Gastroesophageal sphincter (tissue), 4 donors: ENCODE data around the gene KRT17. TPM values are rescaled to one million over a fixed set of nuclear protein-coding genes. Genes with fewer than 3 reads are reported as not detected.
A peak's percentile ranks its signal among the peaks of the same experiment; 100 is the strongest.

Experiments used
- ATAC-seq: fragments of 150-250 bp; one replicate; pipeline ENCODE4 v1.9.1; 2016; ENCODE audit warnings: mild to moderate bottlenecking, moderate library complexity
- H3K27ac ChIP-seq, 4 donors: fragments of 200-600 bp; sonication (generic) in 3 of 4; 1 replicate in 3 of 4; 2 replicates in 1 of 4; pipeline ENCODE4 v1.5.1; 2016 to 2019
- H3K27me3 ChIP-seq: fragments of 200-600 bp; sonication (generic); one replicate; pipeline ENCODE4 v1.5.1; 2019
- H3K36me3 ChIP-seq, 2 donors: fragments of 200-600 bp; sonication (generic); one replicate each; pipeline ENCODE4 v1.5.1; 2019; ENCODE audit warnings: control low read depth in 1 of 2
- H3K4me1 ChIP-seq, 3 donors: fragments of 200-600 bp; sonication (generic); 1 replicate in 2 of 3; 2 replicates in 1 of 3; pipeline ENCODE4 v1.5.1; 2016 to 2019; ENCODE audit warnings: control low read depth in 2 of 3
- H3K4me3 ChIP-seq, 2 donors: fragments of 200-600 bp; sonication (generic); one replicate each; pipeline ENCODE4 v1.5.1; 2019; ENCODE audit warnings: mild to moderate bottlenecking in 1 of 2, moderate library complexity in 1 of 2
- H3K9me3 ChIP-seq, 3 donors: fragments of 200-600 bp; sonication (generic); one replicate each; pipeline ENCODE4 v1.5.1; 2017 to 2019; ENCODE audit warnings: control low read depth in 2 of 3
- CTCF ChIP-seq, 4 experiments: fragments of 200-600 bp in 2 of 4; fragments of 450-650 bp in 2 of 4; sonication (generic) in 1 of 4; IDR thresholded peaks; one replicate each; pipeline ENCODE4 v1.5.1; 2017 to 2019; ENCODE audit warnings: antibody characterized with exemption in 4 of 4, mild to moderate bottlenecking in 2 of 4, moderate library complexity in 2 of 4
- EP300 ChIP-seq: sonication (generic); formaldehyde crosslinking; IDR thresholded peaks from one replicate; pipeline ENCODE4 v1.6.1; 2017; ENCODE audit warnings: antibody characterized with exemption, mild to moderate bottlenecking
- POLR2A ChIP-seq, 2 donors: fragments of 450-650 bp; IDR thresholded peaks; one replicate each; pipeline ENCODE4 v1.6.1; 2017; ENCODE audit warnings: antibody characterized with exemption in 2 of 2, mild to moderate bottlenecking in 2 of 2, moderate library complexity in 1 of 2
- POLR2AphosphoS5 ChIP-seq: sonication (generic); formaldehyde crosslinking; IDR thresholded peaks from one replicate; pipeline ENCODE4 v1.6.1; 2017; ENCODE audit warnings: antibody characterized with exemption
- WGBS, 2 donors: methylation state at CpG; one replicate each; pipeline ENCODE4 v1.1.5; 2018; ENCODE audit warnings: low coverage in 1 of 2; 5-methylcytosine and 5-hydroxymethylcytosine counted together
- total RNA-seq, 4 donors: library from RNA; depleted of rRNA; stranded (reverse); fragments of >200 nt; gene quantifications; one replicate each; pipeline ENCODE4 v1.1.0, GENCODE V29; 2016

Gene KRT17
- total RNA-seq, 4 donors from 2014 or later, result 7.0 to 18.5 (median 17.4) TPM; not detected in 1

- H3K27me3 ChIP-seq, result no peaks in the 10 kb centered on the region
These were observed 30.6 kb upstream of the KRT17 start for GRCh38 chr17:41654678-41655607.

GRCh38 chr17:41653892-41654677 is 29.7 kb upstream of the KRT17 start:
- H3K27me3 ChIP-seq, result no peaks in the 10 kb centered on the region
- WGBS, 2 donors, result 83% methylated on average over 1 of the region's 14 CpGs; no CpG with 5 or more reads in 1 of the 2 donors
- no peak for TF ChIP-seq EP300
- TF ChIP-seq POLR2A (IDR thresholded peaks at IDR 0.05), result no peak
- no peak for TF ChIP-seq CTCF (IDR thresholded peaks at IDR 0.05)
- TF ChIP-seq POLR2AphosphoS5, result no peak
- no peak overlapping the region for H3K27ac ChIP-seq
- no peak for ATAC-seq
- no peaks in the 10 kb centered on the region for H3K36me3 ChIP-seq
- no peak overlapping the region for H3K4me3 ChIP-seq
- H3K4me1 ChIP-seq, result peaks cover 0 to 46% (median 7%) of the 10 kb centered on the region in 3 donors
- H3K9me3 ChIP-seq, result no peaks in the 10 kb centered on the region

More at GRCh38 chr17:41654678-41655607, 30.6 kb upstream of the KRT17 start:
- WGBS, 2 donors, result no CpG with 5 or more reads among the region's 24 CpGs
- no peak for ATAC-seq
- H3K27ac ChIP-seq, result peak overlapping the region in 3 of 4 donors; percentile 58 to 77 (median 66)
- TF ChIP-seq EP300 (no peak), POLR2A (IDR thresholded peaks at IDR 0.05) (no peak), CTCF (IDR thresholded peaks at IDR 0.05) (no peak), POLR2AphosphoS5 (no peak)
- H3K36me3 ChIP-seq, result no peaks in the 10 kb centered on the region
- peaks cover 0 to 43% (median 7%) of the 10 kb centered on the region in 3 donors for H3K4me1 ChIP-seq
- H3K9me3 ChIP-seq, result no peaks in the 10 kb centered on the region
- no peak overlapping the region for H3K4me3 ChIP-seq

GRCh38 chr17:41653421-41653820 is 29.0 kb upstream of the KRT17 start:
- Histone ChIP-seq H3K27ac (no peak overlapping the region), H3K9me3 (no peaks in the 10 kb centered on the region), H3K4me1 (peaks cover 0 to 52% (median 7%) of the 10 kb centered on the region in 3 donors), H3K4me3 (no peak overlapping the region), H3K27me3 (no peaks in the 10 kb centered on the region), H3K36me3 (no peaks in the 10 kb centered on the region)
- no peak for TF ChIP-seq EP300
- TF ChIP-seq CTCF (IDR thresholded peaks at IDR 0.05), result no peak
- no peak for TF ChIP-seq POLR2AphosphoS5
- no peak for TF ChIP-seq POLR2A (IDR thresholded peaks at IDR 0.05)
- WGBS, 2 donors, result 79% methylated on average over 5 of the region's 5 CpGs; no CpG with 5 or more reads in 1 of the 2 donors
- no peak for ATAC-seq

GRCh38 chr17:41652461-41652970 is 28.1 kb upstream of the KRT17 start:
- TF ChIP-seq POLR2A (IDR thresholded peaks at IDR 0.05) (no peak), POLR2AphosphoS5 (no peak), CTCF (IDR thresholded peaks at IDR 0.05) (no peak), EP300 (no peak)
- no peak overlapping the region for H3K4me3 ChIP-seq
- no peaks in the 10 kb centered on the region for H3K9me3 ChIP-seq
- peaks cover 0 to 61% (median 12%) of the 10 kb centered on the region in 3 donors for H3K4me1 ChIP-seq
- no peaks in the 10 kb centered on the region for H3K27me3 ChIP-seq
- no CpG with 5 or more reads among the region's 5 CpGs for WGBS, 2 donors
- no peaks in the 10 kb centered on the region for H3K36me3 ChIP-seq
- H3K27ac ChIP-seq, result no peak overlapping the region
- no peak for ATAC-seq
